Keratinocyte (primary cell): ENCODE data around the gene DPP7. TPM values are rescaled to one million over a fixed set of nuclear protein-coding genes. Genes with fewer than 3 reads are reported as not detected.

Experiments
- DNase-seq: peaks from one replicate; pipeline ENCODE4 v3.0.0-alpha.2; 2011; ENCODE audit warnings: low read depth, missing footprints, low spot score
- FAIRE-seq: peaks from 2 replicates; lab custom pipeline; 2011; peaks lifted over from hg19 to GRCh38; lab: Jason Lieb, UNC
- H2AFZ ChIP-seq: 2 replicates; pipeline ENCODE4 v1.6.0; 2012; ENCODE audit warnings: low read length, control low read depth, inconsistent platforms; ENCODE audit not compliant: control insufficient read depth
- H3K27ac ChIP-seq: 2 replicates; pipeline ENCODE4 v1.5.1; 2011; ENCODE audit warnings: low read length; ENCODE audit not compliant: control insufficient read depth, insufficient read depth
- H3K27me3 ChIP-seq: 3 replicates; pipeline ENCODE4 v1.6.0; 2011; ENCODE audit warnings: low read length; ENCODE audit not compliant: control insufficient read depth, insufficient read depth; ENCODE audit errors: extremely low read depth
- H3K36me3 ChIP-seq, 2 experiments: 2 replicates in 1 of 2; 3 replicates in 1 of 2; pipeline ENCODE4 v1.5.1; 2011; ENCODE audit warnings: low read length in 2 of 2, mild to moderate bottlenecking in 1 of 2; ENCODE audit not compliant: control insufficient read depth in 2 of 2, insufficient read depth in 2 of 2; ENCODE audit errors: extremely low read depth in 1 of 2
- H3K4me1 ChIP-seq: 3 replicates; pipeline ENCODE4 v1.5.1; 2011; ENCODE audit warnings: low read length; ENCODE audit not compliant: control insufficient read depth, insufficient read depth; ENCODE audit errors: extremely low read depth
- H3K4me2 ChIP-seq: 3 replicates; pipeline ENCODE4 v1.6.0; 2011; ENCODE audit warnings: low read depth, low read length; ENCODE audit not compliant: control insufficient read depth, insufficient read depth; ENCODE audit errors: extremely low read depth
- H3K4me3 ChIP-seq, 3 experiments: fragments of 200-600 bp in 1 of 3; sonication (generic) in 1 of 3; 2 replicates in 2 of 3; 3 replicates in 1 of 3; pipeline ENCODE4 v1.5.1; 2011 to 2016; ENCODE audit warnings: low read length in 3 of 3, mild to moderate bottlenecking in 3 of 3, control low read depth in 2 of 3, inconsistent platforms in 1 of 3, low read depth in 1 of 3, mixed read lengths in 1 of 3, mixed run types in 1 of 3, moderate library complexity in 1 of 3; ENCODE audit not compliant: control insufficient read depth in 2 of 3, insufficient read depth in 2 of 3; ENCODE audit errors: extremely low read depth in 1 of 3
- H3K79me2 ChIP-seq: 2 replicates; pipeline ENCODE4 v1.6.0; 2012; ENCODE audit warnings: low read length; ENCODE audit not compliant: control insufficient read depth, insufficient read depth
- H3K9ac ChIP-seq: 3 replicates; pipeline ENCODE4 v1.6.0; 2011; ENCODE audit warnings: low read length; ENCODE audit not compliant: control insufficient read depth, insufficient read depth; ENCODE audit errors: extremely low read depth
- H3K9me1 ChIP-seq: 3 replicates; pipeline ENCODE4 v1.6.0; 2011; ENCODE audit warnings: low read length; ENCODE audit not compliant: control insufficient read depth, insufficient read depth; ENCODE audit errors: extremely low read depth
- H3K9me3 ChIP-seq: 2 replicates; pipeline ENCODE4 v1.5.1; 2012; ENCODE audit warnings: low read depth, low read length; ENCODE audit not compliant: control insufficient read depth
- H4K20me1 ChIP-seq: 3 replicates; pipeline ENCODE4 v1.6.0; 2011; ENCODE audit warnings: low read length; ENCODE audit not compliant: control insufficient read depth, insufficient read depth; ENCODE audit errors: extremely low read depth
- CTCF ChIP-seq, 3 experiments: IDR thresholded peaks in 1 of 3; conservative IDR thresholded peaks in 1 of 3; optimal IDR thresholded peaks in 1 of 3; 2 replicates in 2 of 3; 3 replicates in 1 of 3; pipeline versions ENCODE3 to v1.5.1; 2011; ENCODE audit warnings: low read length in 3 of 3, mild to moderate bottlenecking in 3 of 3, moderate library complexity in 2 of 3, control low read depth in 1 of 3, inconsistent platforms in 1 of 3; ENCODE audit not compliant: insufficient read depth in 2 of 3; ENCODE audit errors: extremely low read depth in 1 of 3
- EZH2 ChIP-seq: IDR thresholded peaks from one replicate; pipeline ENCODE4 v1.6.1; 2012; ENCODE audit warnings: inconsistent platforms, mild to moderate bottlenecking, low read length, moderate library complexity
- dilution Hi-C: fragments of 300-500 bp; cut with MboI; formaldehyde crosslinking; loops from one replicate; pipeline ENCODE4 v1.7.0; 2020; ENCODE audit warnings: low sequenced_read_pairs; ENCODE audit not compliant: extremely low pct_ligation_motif_present
- polyA plus RNA-seq, 5 experiments: library from polyadenylated mRNA; depleted of rRNA in 3 of 5; stranded (reverse) in 3 of 5; stranded (forward) in 1 of 5; unstranded in 1 of 5; fragments of >200 nt; gene quantifications; 1 replicate in 1 of 5; 2 replicates in 3 of 5; 3 replicates in 1 of 5; pipeline versions ENCODE4 v1.2.1 to v1.2.3, GENCODE V29; 2011 to 2012; ENCODE audit warnings: missing spikeins in 2 of 5, low read depth in 1 of 5, low replicate concordance in 1 of 5

The DPP7 gene
- polyA plus RNA-seq, 1 donor (not counting 4 experiments of a cell fraction or from before 2014, with no cell fraction given), result 35.3 TPM

GRCh38 chr9:137130176-137130755, 15.7 kb upstream of the DPP7 start:
- no peak for DNase-seq
- no peaks in the 10 kb centered on the region for H3K9me3 ChIP-seq
- H3K9me1 ChIP-seq, result no peaks in the 10 kb centered on the region
- H3K36me3 ChIP-seq, result no peaks in the 10 kb centered on the region
- peak overlapping the region; percentile 80 for H3K9ac ChIP-seq
- H3K79me2 ChIP-seq, result peaks cover 28% of the 10 kb centered on the region
- H4K20me1 ChIP-seq, result no peaks in the 10 kb centered on the region
- dilution Hi-C loops, result no loop called here
- H3K4me2 ChIP-seq, result peak overlapping the region; percentile 78
- H3K4me1 ChIP-seq, result peaks cover 15% of the 10 kb centered on the region
- peak overlapping the region; percentile 56 for H3K27ac ChIP-seq
- TF ChIP-seq EZH2, result no peak
- TF ChIP-seq CTCF (optimal IDR thresholded peaks at IDR 0.05 in 1 of 3, IDR thresholded peaks at IDR 0.05 in 1 of 3, conservative IDR thresholded peaks at IDR 0.05 in 1 of 3; ENCODE audit: extremely low read depth in 1 of 3, insufficient read depth in 2 of 3, low read length in 3 of 3), result no peak
- FAIRE-seq, result no peak
- no peaks in the 10 kb centered on the region for H3K27me3 ChIP-seq
- H2AFZ ChIP-seq, result peak overlapping the region; percentile 94
- H3K4me3 ChIP-seq, result peak overlapping the region; percentile 57 to 88 (median 86)

- Histone ChIP-seq H3K4me3 (peak overlapping the region; percentile 57 to 88 (median 86)), H3K27me3 (no peaks in the 10 kb centered on the region), H3K4me2 (peak overlapping the region; percentile 92), H3K9me3 (no peaks in the 10 kb centered on the region), H3K4me1 (peaks cover 15% of the 10 kb centered on the region), H2AFZ (peak overlapping the region; percentile 94), H3K27ac (peak overlapping the region; percentile 56), H3K9me1 (no peaks in the 10 kb centered on the region), H4K20me1 (no peaks in the 10 kb centered on the region), H3K9ac (peak overlapping the region; percentile 80), H3K36me3 (no peaks in the 10 kb centered on the region), H3K79me2 (peaks cover 28% of the 10 kb centered on the region)
- TF ChIP-seq CTCF (optimal IDR thresholded peaks at IDR 0.05 in 1 of 3, IDR thresholded peaks at IDR 0.05 in 1 of 3, conservative IDR thresholded peaks at IDR 0.05 in 1 of 3; ENCODE audit: extremely low read depth in 1 of 3, insufficient read depth in 2 of 3, low read length in 3 of 3) (no peak), EZH2 (no peak)
- dilution Hi-C loops, result no loop called here
- DNase-seq (peak; percentile 42), FAIRE-seq (no peak)
Measured at GRCh38 chr9:137129456-137130175, 15.1 kb upstream of the DPP7 start.
